H9 (cell line): ENCODE data around the gene HPD. TPM values are rescaled to one million over a fixed set of nuclear protein-coding genes. Genes with fewer than 3 reads are reported as not detected.

Experiments
- DNase-seq: peaks from one replicate; pipeline ENCODE4 v3.0.0-alpha.2; 2017
- H2AFZ ChIP-seq: one replicate; pipeline ENCODE4 v1.6.1; 2013; ENCODE audit warnings: mild to moderate bottlenecking, low read length, control low read depth, moderate library complexity
- H2AK5ac ChIP-seq: 2 replicates; pipeline ENCODE4 v1.6.1; 2013; ENCODE audit warnings: low read length, control low read depth, mixed read lengths; ENCODE audit not compliant: insufficient read length
- H2BK120ac ChIP-seq: one replicate; pipeline ENCODE4 v1.6.1; 2013; ENCODE audit warnings: low read depth, mild to moderate bottlenecking, low read length, control low read depth, inconsistent platforms; ENCODE audit not compliant: poor library complexity, severe bottlenecking
- H2BK12ac ChIP-seq: 2 replicates; pipeline ENCODE4 v1.6.1; 2013; ENCODE audit warnings: low read length, control low read depth, mixed read lengths, low read depth; ENCODE audit not compliant: insufficient read length
- H2BK15ac ChIP-seq: 2 replicates; pipeline ENCODE4 v1.6.1; 2013; ENCODE audit warnings: low read depth, low read length, control low read depth
- H2BK20ac ChIP-seq: one replicate; pipeline ENCODE4 v1.6.1; 2013; ENCODE audit warnings: low read depth, mild to moderate bottlenecking, low read length, control low read depth, inconsistent platforms; ENCODE audit not compliant: poor library complexity, severe bottlenecking
- H2BK5ac ChIP-seq: 2 replicates; pipeline ENCODE4 v1.6.1; 2013; ENCODE audit warnings: low read length, control low read depth, mixed read lengths; ENCODE audit not compliant: insufficient read length
- H3K14ac ChIP-seq: 2 replicates; pipeline ENCODE4 v1.6.1; 2013; ENCODE audit warnings: low read length, control low read depth; ENCODE audit not compliant: insufficient read depth
- H3K18ac ChIP-seq: 2 replicates; pipeline ENCODE4 v1.6.1; 2013; ENCODE audit warnings: low read depth, mild to moderate bottlenecking, mixed read lengths, low read length, control low read depth; ENCODE audit not compliant: insufficient read length
- H3K23ac ChIP-seq: 2 replicates; pipeline ENCODE4 v1.6.1; 2013; ENCODE audit warnings: low read length, control low read depth, mixed read lengths, low read depth; ENCODE audit not compliant: insufficient read length
- H3K23me2 ChIP-seq: 2 replicates; pipeline ENCODE4 v1.6.1; 2013; ENCODE audit warnings: low read depth, mild to moderate bottlenecking, mixed read lengths, low read length, control low read depth; ENCODE audit not compliant: insufficient read length, poor library complexity, severe bottlenecking
- H3K27ac ChIP-seq: 2 replicates; pipeline ENCODE4 v1.5.1; 2013; ENCODE audit warnings: low read length, control low read depth, mixed read lengths, low read depth; ENCODE audit not compliant: insufficient read length
- H3K27me3 ChIP-seq: 2 replicates; pipeline ENCODE4 v1.6.1; 2013; ENCODE audit warnings: low read length, control low read depth, inconsistent platforms; ENCODE audit not compliant: insufficient read depth
- H3K4ac ChIP-seq: 2 replicates; pipeline ENCODE4 v1.6.1; 2013; ENCODE audit warnings: low read depth, mild to moderate bottlenecking, control low read depth, inconsistent platforms, low read length, moderate library complexity
- H3K4me1 ChIP-seq: 2 replicates; pipeline ENCODE4 v1.6.1; 2013; ENCODE audit warnings: low read length, control low read depth, inconsistent platforms; ENCODE audit not compliant: insufficient read depth
- H3K4me2 ChIP-seq: 2 replicates; pipeline ENCODE4 v1.6.1; 2013; ENCODE audit warnings: low read length, control low read depth, mixed read lengths; ENCODE audit not compliant: insufficient read length, insufficient read depth
- H3K56ac ChIP-seq: 2 replicates; pipeline ENCODE4 v1.6.1; 2013; ENCODE audit warnings: low read depth, mild to moderate bottlenecking, mixed read lengths, low read length, control low read depth; ENCODE audit not compliant: insufficient read length
- H3K79me1 ChIP-seq: 2 replicates; pipeline ENCODE4 v1.6.1; 2013; ENCODE audit warnings: low read depth, mild to moderate bottlenecking, moderate library complexity, low read length, control low read depth, inconsistent platforms; ENCODE audit not compliant: insufficient read depth, poor library complexity, severe bottlenecking
- H3K79me2 ChIP-seq: 2 replicates; pipeline ENCODE4 v1.6.1; 2013; ENCODE audit warnings: low read length, control low read depth, inconsistent platforms; ENCODE audit not compliant: insufficient read depth
- H3K9ac ChIP-seq: 2 replicates; pipeline ENCODE4 v1.6.1; 2013; ENCODE audit warnings: low read length, control low read depth, mixed read lengths; ENCODE audit not compliant: insufficient read length; ENCODE audit errors: extremely low read depth
- H3K9me3 ChIP-seq: one replicate; pipeline ENCODE4 v1.6.1; 2013; ENCODE audit warnings: low read depth, low read length, inconsistent platforms; ENCODE audit not compliant: control insufficient read depth
- H3T11ph ChIP-seq: one replicate; pipeline ENCODE4 v1.6.1; 2013; ENCODE audit warnings: mild to moderate bottlenecking, low read length, control low read depth, inconsistent platforms
- H4K20me1 ChIP-seq: one replicate; pipeline ENCODE4 v1.6.1; 2013; ENCODE audit not compliant: control insufficient read depth, insufficient read length, insufficient read depth
- H4K5ac ChIP-seq: 2 replicates; pipeline ENCODE4 v1.6.1; 2013; ENCODE audit warnings: low read depth, mild to moderate bottlenecking, mixed read lengths, low read length, control low read depth; ENCODE audit not compliant: insufficient read length
- H4K8ac ChIP-seq: replicated peaks from 2 replicates; pipeline ENCODE4 v1.6.1; 2013; ENCODE audit warnings: low read length, control low read depth, mixed read lengths, low read depth; ENCODE audit not compliant: insufficient read length
- H4K91ac ChIP-seq: 2 replicates; pipeline ENCODE4 v1.6.1; 2013; ENCODE audit warnings: low read depth, mild to moderate bottlenecking, moderate library complexity, mixed read lengths, low read length, control low read depth; ENCODE audit not compliant: insufficient read length
- H3K27ac Mint-ChIP-seq, 3 experiments: 2 replicates in 2 of 3; 3 replicates in 1 of 3; pipeline ENCODE4 v1.8.0; 2020 to 2021; ENCODE audit warnings: mixed read lengths in 3 of 3, mild to moderate bottlenecking in 1 of 3, moderate library complexity in 1 of 3
- H3K27me3 Mint-ChIP-seq: 2 replicates; pipeline ENCODE4 v1.8.0; 2021; ENCODE audit warnings: low read depth, mild to moderate bottlenecking, moderate library complexity, mixed read lengths
- H3K36me3 Mint-ChIP-seq, 3 experiments: 2 replicates in 2 of 3; 3 replicates in 1 of 3; pipeline ENCODE4 v1.8.0; 2020 to 2021; ENCODE audit warnings: low read depth in 3 of 3, mixed read lengths in 3 of 3; ENCODE audit not compliant: insufficient read depth in 1 of 3
- H3K4me1 Mint-ChIP-seq, 2 experiments: 2 replicates each; pipeline ENCODE4 v1.8.0; 2020; ENCODE audit warnings: mixed read lengths in 2 of 2
- H3K4me3 Mint-ChIP-seq, 2 experiments: 2 replicates in 1 of 2; 3 replicates in 1 of 2; pipeline ENCODE4 v1.8.0; 2020 to 2021; ENCODE audit warnings: mild to moderate bottlenecking in 2 of 2, mixed read lengths in 2 of 2, moderate library complexity in 1 of 2
- H3K9me3 Mint-ChIP-seq, 2 experiments: 2 replicates in 1 of 2; 3 replicates in 1 of 2; pipeline ENCODE4 v1.8.0; 2020; ENCODE audit warnings: mild to moderate bottlenecking in 2 of 2, mixed read lengths in 2 of 2, moderate library complexity in 1 of 2
- WGBS: extraction: QIAGEN DNeasy Blood & Tissue Kit; methylation state at CpG from one replicate; pipeline ENCODE4 v1.1.7; 2013; ENCODE audit warnings: missing lambda C conversion rate, low lambda C conversion rate, mixed read lengths; ENCODE audit not compliant: insufficient read length; ENCODE audit errors: extremely low coverage; 5-methylcytosine and 5-hydroxymethylcytosine counted together
- total RNA-seq: library from RNA; stranded (reverse); gene quantifications from 2 replicates; pipeline ENCODE4 v1.2.1, GENCODE V29; 2021
- TF ChIP-seq, protein P1 (sequence below): fragments of 200-600 bp; sonication (generic); conservative IDR thresholded peaks from 3 replicates; pipeline ENCODE4 v1.8.0; 2021; ENCODE audit warnings: antibody characterized with exemption, mild to moderate bottlenecking

HPD gene
- total RNA-seq, 1 experiment from 2014 or later: not detected

DNA sequence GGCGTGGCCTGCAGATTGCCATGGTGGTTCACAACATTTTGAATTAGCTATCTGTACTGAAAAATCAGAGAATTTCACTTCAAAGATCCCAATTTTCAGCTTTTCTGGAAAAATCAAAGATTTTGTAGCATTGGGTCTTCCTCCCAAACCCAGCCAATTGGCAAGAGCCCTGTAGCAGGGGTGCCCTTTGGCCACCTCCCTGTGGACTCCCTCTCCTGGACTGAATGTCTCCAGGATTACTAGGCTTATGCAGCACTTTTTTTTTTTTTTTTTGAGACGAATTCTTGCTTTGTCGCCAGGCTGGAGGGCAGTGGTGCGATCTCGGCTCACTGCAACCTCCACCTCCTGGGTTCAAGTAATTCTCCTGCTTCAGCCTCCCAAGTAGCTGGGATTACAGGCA lies 39.6 kb upstream of the HPD start:
- Mint-ChIP-seq H3K9me3 (no peaks in the 10 kb centered on the region), H3K36me3 (peaks cover 18 to 65% (median 44%) of the 10 kb centered on the region in 3 experiments; a peak in 6 of 7 replicates), H3K27ac (no peak overlapping the region), H3K27me3 (no peaks in the 10 kb centered on the region), H3K4me1 (peaks cover 12% of the 10 kb centered on the region in 2 experiments), H3K4me3 (no peak overlapping the region)
- Histone ChIP-seq H3K79me1 (no peaks in the 10 kb centered on the region), H3K23me2 (no peaks in the 10 kb centered on the region), H3K9me3 (no peaks in the 10 kb centered on the region), H3T11ph (no peak overlapping the region), H2BK20ac (no peak overlapping the region), H3K18ac (no peak overlapping the region), H2AFZ (no peak overlapping the region), H3K56ac (no peak overlapping the region), H2BK5ac (no peak overlapping the region), H3K4me1 (no peaks in the 10 kb centered on the region), H2BK120ac (no peak overlapping the region), H2AK5ac (no peak overlapping the region), H3K14ac (no peak overlapping the region), H4K8ac (no peak overlapping the region), H2BK15ac (no peak overlapping the region), H3K79me2 (no peaks in the 10 kb centered on the region), H3K27ac (no peak overlapping the region), H3K23ac (no peak overlapping the region), H2BK12ac (no peak overlapping the region), H3K4me2 (no peak overlapping the region), H4K91ac (no peak overlapping the region), H4K20me1 (no peaks in the 10 kb centered on the region), H3K4ac (no peak overlapping the region), H3K27me3 (no peaks in the 10 kb centered on the region), H4K5ac (no peak overlapping the region), H3K9ac (no peak overlapping the region)
- DNase-seq: no peak
- TF ChIP-seq, protein P1, sequence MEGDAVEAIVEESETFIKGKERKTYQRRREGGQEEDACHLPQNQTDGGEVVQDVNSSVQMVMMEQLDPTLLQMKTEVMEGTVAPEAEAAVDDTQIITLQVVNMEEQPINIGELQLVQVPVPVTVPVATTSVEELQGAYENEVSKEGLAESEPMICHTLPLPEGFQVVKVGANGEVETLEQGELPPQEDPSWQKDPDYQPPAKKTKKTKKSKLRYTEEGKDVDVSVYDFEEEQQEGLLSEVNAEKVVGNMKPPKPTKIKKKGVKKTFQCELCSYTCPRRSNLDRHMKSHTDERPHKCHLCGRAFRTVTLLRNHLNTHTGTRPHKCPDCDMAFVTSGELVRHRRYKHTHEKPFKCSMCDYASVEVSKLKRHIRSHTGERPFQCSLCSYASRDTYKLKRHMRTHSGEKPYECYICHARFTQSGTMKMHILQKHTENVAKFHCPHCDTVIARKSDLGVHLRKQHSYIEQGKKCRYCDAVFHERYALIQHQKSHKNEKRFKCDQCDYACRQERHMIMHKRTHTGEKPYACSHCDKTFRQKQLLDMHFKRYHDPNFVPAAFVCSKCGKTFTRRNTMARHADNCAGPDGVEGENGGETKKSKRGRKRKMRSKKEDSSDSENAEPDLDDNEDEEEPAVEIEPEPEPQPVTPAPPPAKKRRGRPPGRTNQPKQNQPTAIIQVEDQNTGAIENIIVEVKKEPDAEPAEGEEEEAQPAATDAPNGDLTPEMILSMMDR: no peak
- WGBS: no CpG with 5 or more reads among the region's 5 CpGs
